ENCODE data around the gene GPR89B.
A peak's percentile ranks its signal among the peaks of the same experiment; 100 is the strongest.
"Not testable (repeated sequence)": the region's sequence is repeated elsewhere in the genome, so short reads cannot be mapped to it uniquely, and the experiment has no call there.

Gene GPR89B

DNA sequence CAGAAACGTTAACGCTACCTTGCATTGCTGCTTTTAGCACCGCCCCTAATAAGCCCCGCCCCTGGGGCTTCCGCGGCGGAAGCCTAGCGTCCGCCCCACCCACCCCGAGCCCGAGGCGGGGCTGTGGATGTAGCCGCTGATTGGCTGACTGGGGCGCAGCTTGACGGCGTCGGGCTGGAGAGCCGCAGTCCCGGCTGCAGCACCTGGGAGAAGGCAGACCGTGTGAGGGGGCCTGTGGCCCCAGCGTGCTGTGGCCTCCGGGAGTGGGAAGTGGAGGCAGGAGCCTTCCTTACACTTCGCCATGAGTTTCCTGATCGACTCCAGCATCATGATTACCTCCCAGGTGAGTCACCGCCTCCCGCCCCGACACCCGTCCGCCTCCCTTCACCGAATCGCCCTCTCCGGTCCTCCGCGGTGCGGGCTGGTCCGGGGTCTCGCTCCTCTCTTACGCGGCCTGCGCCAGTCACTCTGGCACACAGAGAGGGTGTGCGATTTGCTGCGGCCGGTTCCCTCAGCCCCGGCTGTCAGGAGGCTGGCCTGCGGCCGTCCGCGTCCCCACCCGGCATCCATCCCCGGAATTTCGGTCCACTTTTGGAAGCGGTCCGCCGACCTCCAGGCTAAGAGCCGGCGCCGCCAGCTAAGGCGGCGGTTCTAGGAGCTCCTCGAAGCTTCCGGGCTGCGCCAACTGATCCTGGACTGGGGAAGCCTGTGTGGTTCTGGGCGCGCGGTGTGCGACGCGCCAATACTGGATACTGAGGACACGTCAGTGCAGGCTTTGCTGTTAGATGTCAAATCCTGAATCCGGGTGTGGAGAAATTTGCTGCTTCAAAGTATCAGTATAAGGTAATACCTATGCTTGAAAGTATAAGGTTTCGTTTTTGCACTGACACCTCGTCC lies at the start of gene GPR89B:
GPR89B (plus strand) TSS at position 185 of the 897 bp plus-strand sequence; CDS start at position 302, 117 bp downstream.
- peak; percentile 83 for DNase-seq

- no peak for DNase-seq
Measured at GRCh38 chr1:147879911-147880310, 48.3 kb upstream of the GPR89B start.

DNA sequence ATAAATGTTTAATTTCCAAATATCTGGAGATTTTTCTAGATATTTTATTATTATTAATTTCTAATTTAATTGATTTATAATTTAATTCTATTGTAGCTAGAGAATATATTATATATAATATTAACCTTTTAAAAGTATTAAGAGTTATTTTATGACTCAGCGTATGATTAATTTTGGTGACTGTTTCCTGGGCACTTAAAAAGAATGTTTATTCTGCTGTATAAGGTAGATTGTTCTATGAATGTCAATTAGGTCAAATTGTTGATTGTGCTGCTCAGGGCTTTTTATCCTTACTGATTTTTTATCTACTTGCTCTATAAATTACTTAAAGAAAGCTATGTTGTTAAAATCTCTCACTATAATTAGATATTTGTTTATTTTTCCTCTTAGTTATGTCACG lies 45.7 kb upstream of the GPR89B start:
- DNase-seq, result no peak

DNA sequence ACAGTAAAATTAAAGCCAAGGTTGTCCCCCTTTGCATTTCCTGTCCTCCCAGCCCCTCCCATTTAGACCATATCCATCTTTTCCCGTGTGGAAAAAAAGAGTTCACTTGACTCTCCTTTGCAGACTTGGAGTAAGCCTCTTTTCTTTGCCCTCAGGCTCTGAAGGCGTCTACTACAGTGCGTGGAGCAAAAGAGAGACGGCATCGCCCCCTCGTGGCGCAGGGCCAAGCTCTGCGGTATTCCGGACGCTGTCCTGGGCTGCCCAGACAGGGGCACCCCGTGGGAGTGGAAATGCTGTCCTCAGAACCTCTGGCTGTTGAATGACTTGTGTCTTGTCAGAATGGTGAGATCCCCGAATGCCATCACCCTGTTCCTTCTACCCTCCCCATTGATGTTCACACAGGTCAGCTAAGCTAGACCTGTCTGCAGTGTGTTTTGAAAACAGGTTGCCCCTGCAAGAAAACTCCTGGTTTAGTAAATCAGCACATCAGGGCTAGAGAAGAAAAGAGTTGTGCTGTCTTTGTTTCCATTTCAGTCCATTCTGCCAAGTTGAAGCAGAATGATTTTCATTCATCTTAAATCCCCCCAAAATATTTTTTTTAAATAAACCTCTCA lies 37.9 kb upstream of the GPR89B start:
- peak; percentile 19 for DNase-seq

- no peak for DNase-seq
Measured at GRCh38 chr1:147891088-147891487, 37.1 kb upstream of the GPR89B start.

- no peak for DNase-seq
Measured at GRCh38 chr1:147892216-147892615, 36.0 kb upstream of the GPR89B start.

- DNase-seq, result peak; percentile 1
Measured at GRCh38 chr1:147892731-147893214, 35.4 kb upstream of the GPR89B start.

GRCh38 chr1:147895123-147895522 lies 33.1 kb upstream of the GPR89B start:
- DNase-seq, result no peak

DNA sequence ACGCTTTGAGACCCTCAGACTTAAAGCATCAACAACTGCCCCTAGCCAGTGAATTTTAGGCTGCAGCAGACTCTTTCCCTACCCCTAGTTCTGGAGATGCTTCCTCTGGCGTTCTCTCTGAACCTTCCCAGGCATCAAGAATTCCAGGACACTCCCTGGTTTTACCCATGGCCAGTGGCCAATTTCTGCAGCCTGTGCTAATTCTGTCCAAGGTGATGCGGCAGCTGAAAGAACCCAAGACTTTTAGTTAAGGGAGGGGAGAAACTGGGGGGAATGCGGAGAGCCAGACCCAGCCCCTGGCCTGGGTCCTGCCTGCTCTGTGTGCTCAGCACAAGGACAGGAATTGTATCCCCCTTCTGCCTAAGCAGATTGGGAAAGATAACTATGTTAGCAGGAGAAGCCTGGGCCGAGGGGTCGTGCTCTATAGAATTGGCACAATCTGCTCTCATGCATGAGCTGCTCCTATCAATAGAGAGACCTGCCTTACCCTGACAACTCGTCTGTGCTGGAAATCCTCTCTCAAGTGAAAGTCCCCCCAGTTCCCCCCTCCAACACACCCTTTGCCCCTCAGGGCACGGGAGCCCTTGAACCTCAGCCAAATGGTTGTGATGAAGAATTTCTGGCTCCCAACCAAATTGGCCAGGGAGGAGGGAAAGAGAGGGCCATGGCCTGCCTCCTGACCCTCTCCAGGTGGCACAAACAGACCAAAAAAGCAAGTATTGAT lies 31.0 kb upstream of the GPR89B start:
- no peak for DNase-seq

DNA sequence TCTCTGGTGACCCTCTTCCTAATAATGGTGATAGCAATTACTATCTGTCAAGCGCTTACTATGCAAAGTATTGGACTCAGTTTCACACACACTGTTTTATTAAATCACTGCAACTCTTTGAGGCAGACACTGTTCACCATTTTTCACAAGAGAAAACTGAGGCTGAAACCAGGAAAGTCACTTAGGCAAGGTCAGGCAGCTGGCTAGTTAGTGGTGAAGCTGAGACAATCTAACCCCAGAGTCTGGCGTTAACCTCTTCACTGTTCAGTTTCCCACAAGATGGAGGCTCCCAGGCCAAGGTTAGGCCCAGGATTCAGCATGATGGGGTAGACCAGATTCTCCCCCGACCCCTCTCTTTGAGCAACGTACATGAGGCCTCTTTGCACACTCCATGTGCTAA lies 30.4 kb upstream of the GPR89B start:
- DNase-seq, result no peak

DNA sequence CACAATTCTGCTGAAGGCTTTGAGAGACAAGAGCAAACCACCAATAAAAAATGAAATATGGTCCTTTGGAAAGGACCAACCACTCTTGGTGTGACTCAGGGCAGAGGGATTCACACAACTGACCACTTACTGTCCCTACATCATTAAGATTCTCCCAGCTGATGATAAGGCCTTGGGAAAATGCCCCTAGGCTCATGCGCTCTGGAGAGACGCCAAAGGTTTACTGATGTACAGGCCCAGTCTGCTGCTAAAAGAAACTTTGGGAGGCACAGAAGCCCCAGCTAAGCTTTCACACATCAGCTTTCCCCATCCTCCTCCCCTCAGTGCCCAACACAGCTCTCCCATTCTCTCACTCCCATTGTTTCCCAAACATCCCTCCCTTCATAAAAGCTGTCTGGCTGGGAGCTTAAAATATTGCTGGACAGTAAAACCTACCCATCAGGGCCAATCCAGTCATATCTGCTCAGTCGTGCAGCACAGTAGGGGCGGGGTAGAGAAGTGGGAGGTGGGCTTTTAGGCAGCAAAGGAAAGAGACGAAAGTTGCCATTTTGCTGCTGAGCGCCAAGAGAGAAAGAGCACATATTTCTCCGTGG lies 25.9 kb upstream of the GPR89B start, which contains the start of gene GJA8:
GJA8 (plus strand) TSS at position 543 of the 593 bp plus-strand sequence. CDS start 5,161 bp downstream, outside the sequence.
- DNase-seq, result no peak

GRCh38 chr1:147904726-147905125 lies 23.5 kb upstream of the GPR89B start:
- no peak for DNase-seq

GRCh38 chr1:147907786-147908509 lies 20.3 kb upstream of the GPR89B start:
- DNase-seq, result no peak

- no peak for DNase-seq
Measured at GRCh38 chr1:147912553-147912952, 15.7 kb upstream of the GPR89B start.

- DNase-seq, result no peak
Measured at GRCh38 chr1:147913362-147913942, 14.8 kb upstream of the GPR89B start.

DNA sequence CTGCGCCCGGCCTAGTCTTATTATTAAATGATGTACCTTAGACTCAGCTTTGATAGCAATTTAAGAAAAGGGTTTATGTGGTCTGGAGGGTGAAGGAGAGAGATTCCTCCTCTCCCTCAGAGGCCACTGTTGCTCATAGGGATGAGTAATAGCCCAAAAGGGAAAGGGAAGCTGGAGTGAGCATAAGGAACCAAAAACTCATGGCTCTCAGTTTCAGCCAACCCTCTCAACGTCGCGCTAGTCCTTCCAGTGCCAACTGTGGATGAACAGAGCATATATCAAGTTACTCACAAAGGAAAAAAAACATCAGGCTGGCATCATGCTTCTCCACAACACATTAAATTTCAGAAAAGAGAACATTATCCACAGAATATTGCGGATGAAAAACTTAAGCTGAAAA lies 8.3 kb upstream of the GPR89B start:
- no peak for DNase-seq

- DNase-seq, result no peak
Measured at GRCh38 chr1:147924813-147925212, 3.4 kb upstream of the GPR89B start.

DNA sequence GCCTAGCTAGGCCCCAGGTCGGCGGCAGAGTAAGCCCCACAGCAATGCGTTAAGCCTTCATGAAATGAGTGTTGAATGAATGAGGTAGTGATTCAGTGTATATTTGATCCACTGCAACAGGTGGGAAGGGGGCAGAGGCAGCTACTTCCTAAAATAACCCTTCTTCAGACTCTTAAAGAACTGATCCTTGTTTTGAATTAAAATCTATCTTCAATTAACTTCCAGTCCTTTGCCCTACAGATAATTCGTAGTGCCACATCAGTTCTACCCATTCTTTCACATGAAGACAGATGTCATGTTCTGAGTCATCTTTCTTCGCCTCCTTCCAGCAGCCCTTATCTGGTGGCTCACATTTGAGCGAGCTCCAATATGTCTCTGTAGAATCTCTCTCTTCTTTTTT lies 1.0 kb upstream of the GPR89B start:
- DNase-seq, result not testable (repeated sequence)

- DNase-seq, result not testable (repeated sequence)
Measured at GRCh38 chr1:147927689-147928088, 531 bp upstream of the GPR89B start.

GRCh38 chr1:147931137-147931536 lies 2.9 kb downstream of the GPR89B start:
- not testable (repeated sequence) for DNase-seq

DNA sequence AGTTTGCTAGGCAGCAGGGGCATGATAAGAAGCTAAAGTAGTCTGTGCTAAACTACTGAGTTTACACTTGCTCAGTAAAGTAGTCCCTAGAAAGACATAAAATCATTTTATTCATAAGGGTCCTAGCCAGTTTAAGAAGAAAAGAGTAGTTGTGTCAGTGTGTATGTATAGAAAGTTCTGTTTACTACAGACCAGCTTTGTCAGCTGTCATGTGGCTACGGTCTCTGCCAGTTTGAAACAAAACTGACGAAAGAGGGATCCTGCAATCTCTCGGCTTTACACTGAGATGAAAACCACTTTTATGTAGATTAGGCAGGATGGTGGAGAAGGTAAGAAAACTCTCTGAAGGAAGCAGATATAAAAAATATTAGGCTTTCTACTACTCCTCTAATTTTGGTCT lies 7.1 kb downstream of the GPR89B start:
- not testable (repeated sequence) for DNase-seq

DNA sequence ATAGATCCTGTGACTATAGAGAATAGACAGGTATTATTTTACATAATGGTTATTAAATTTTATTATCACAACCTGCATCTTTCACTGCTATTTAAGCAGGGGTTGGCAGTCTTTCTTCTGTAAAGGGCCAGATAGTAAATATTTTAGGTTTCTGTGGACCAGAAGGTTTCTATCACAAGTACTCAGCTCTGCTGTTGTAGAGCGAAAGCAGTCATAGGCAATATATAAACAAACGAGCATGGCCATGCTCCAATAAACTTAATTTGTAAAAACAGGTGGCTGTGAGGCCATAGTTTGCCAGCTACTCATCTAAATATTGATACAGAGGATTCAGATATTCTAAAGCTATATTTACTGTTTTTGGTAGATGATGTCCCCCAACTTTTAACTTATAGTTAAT lies 12.2 kb downstream of the GPR89B start:
- not testable (repeated sequence) for DNase-seq
